Spleen (tissue), 7 donors: ENCODE results near the gene GRIP1.

ENCODE experiments used
- POLR2AphosphoS5 ChIP-seq, 3 donors: sonication (generic); formaldehyde crosslinking; IDR thresholded peaks; one replicate each; pipeline ENCODE4 v1.5.1; 2017; ENCODE audit warnings: antibody characterized with exemption in 3 of 3
- TF ChIP-seq, protein P1 (sequence below), 11 experiments: fragments of 200-600 bp in 7 of 11; fragments of 450-650 bp in 4 of 11; sonication (generic) in 4 of 11; IDR thresholded peaks in 8 of 11; conservative IDR thresholded peaks in 3 of 11; 1 replicate in 7 of 11; 2 replicates in 4 of 11; pipeline versions ENCODE4 v1.4.0 to v1.8.0; 2016 to 2021; ENCODE audit warnings: antibody characterized with exemption in 11 of 11, inconsistent platforms in 4 of 11, mild to moderate bottlenecking in 1 of 11
- donor health status: DM: no; HTN: no; CAD: no; lungs with moderate emphysema.
- donor health status: DM: no; HTN: no; CAD: no.
- donor health status: DM: no; HTN: no; CAD: no.

- TF ChIP-seq, protein P1, sequence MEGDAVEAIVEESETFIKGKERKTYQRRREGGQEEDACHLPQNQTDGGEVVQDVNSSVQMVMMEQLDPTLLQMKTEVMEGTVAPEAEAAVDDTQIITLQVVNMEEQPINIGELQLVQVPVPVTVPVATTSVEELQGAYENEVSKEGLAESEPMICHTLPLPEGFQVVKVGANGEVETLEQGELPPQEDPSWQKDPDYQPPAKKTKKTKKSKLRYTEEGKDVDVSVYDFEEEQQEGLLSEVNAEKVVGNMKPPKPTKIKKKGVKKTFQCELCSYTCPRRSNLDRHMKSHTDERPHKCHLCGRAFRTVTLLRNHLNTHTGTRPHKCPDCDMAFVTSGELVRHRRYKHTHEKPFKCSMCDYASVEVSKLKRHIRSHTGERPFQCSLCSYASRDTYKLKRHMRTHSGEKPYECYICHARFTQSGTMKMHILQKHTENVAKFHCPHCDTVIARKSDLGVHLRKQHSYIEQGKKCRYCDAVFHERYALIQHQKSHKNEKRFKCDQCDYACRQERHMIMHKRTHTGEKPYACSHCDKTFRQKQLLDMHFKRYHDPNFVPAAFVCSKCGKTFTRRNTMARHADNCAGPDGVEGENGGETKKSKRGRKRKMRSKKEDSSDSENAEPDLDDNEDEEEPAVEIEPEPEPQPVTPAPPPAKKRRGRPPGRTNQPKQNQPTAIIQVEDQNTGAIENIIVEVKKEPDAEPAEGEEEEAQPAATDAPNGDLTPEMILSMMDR (IDR thresholded peaks at IDR 0.05 in 8 of 11, conservative IDR thresholded peaks at IDR 0.05 in 3 of 11) = no peak
- TF ChIP-seq POLR2AphosphoS5 (IDR thresholded peaks at IDR 0.05) = no peak
Measured at GRCh38 chr12:66607147-66607546, 71.7 kb downstream of the GRIP1 start.
